Measurements from ENCODE around the gene GSDME.

GRCh38 chr7:24760968-24761367 is 3.7 kb upstream of the GSDME start:
- TF ChIP-seq ZFP3 (CRISPR knock-in tag; IDR thresholded peaks at IDR 0.05) (no peak), ZC3H10 (CRISPR knock-in tag; IDR thresholded peaks at IDR 0.05) (no peak), PATZ1 (CRISPR knock-in tag; IDR thresholded peaks at IDR 0.05; ENCODE audit: borderline replicate concordance) (no peak), ZNF565 (CRISPR knock-in tag; conservative IDR thresholded peaks at IDR 0.05; ENCODE audit: low read depth) (no peak)

Data from SK-N-SH treated with all-trans-retinoic acid at 6 μM for 48 hours (cell line).